Ovary (tissue), 3 donors: ENCODE results near the gene CFAP299.

Experiments
- CTCF ChIP-seq, 3 donors: fragments of 450-650 bp in 2 of 3; fragments of 200-600 bp in 1 of 3; IDR thresholded peaks; one replicate each; pipeline versions ENCODE4 v1.5.1 to v1.8.0; 2016 to 2022; ENCODE audit warnings: antibody characterized with exemption in 3 of 3, mild to moderate bottlenecking in 1 of 3
- POLR2A ChIP-seq: fragments of 450-650 bp; IDR thresholded peaks from one replicate; pipeline ENCODE4 v1.6.1; 2017; ENCODE audit warnings: antibody characterized with exemption, mild to moderate bottlenecking, moderate library complexity
- donor health status: DM: no; HTN: no; CAD: no.

GRCh38 chr4:80840396-80840795, 504.9 kb downstream of the CFAP299 start:
- no peak for TF ChIP-seq POLR2A
- no peak for TF ChIP-seq CTCF (IDR thresholded peaks at IDR 0.05)
